Glutamatergic neuron (in vitro differentiated cells): Measurements from ENCODE around the gene ZNF619. TPM values are rescaled to one million over a fixed set of nuclear protein-coding genes. Genes with fewer than 3 reads are reported as not detected.
"Not testable (repeated sequence)": the region's sequence is repeated elsewhere in the genome, so short reads cannot be mapped to it uniquely, and the experiment has no call there.

ENCODE experiments used
- DNase-seq: peaks from one replicate; pipeline ENCODE4 v3.0.0; 2022
- H3K27ac Mint-ChIP-seq: one replicate; pipeline ENCODE4 v1.8.0; 2020; ENCODE audit warnings: mild to moderate bottlenecking, mixed read lengths, inconsistent platforms; ENCODE audit not compliant: unreplicated experiment
- H3K27me3 Mint-ChIP-seq: one replicate; pipeline ENCODE4 v1.8.0; 2020; ENCODE audit warnings: mild to moderate bottlenecking, moderate library complexity, mixed read lengths, inconsistent platforms; ENCODE audit not compliant: unreplicated experiment
- H3K36me3 Mint-ChIP-seq: one replicate; pipeline ENCODE4 v1.8.0; 2020; ENCODE audit warnings: mild to moderate bottlenecking, mixed read lengths, inconsistent platforms; ENCODE audit not compliant: unreplicated experiment
- H3K4me1 Mint-ChIP-seq: one replicate; pipeline ENCODE4 v1.8.0; 2020; ENCODE audit warnings: mild to moderate bottlenecking, low read depth, mixed read lengths, inconsistent platforms; ENCODE audit not compliant: unreplicated experiment
- H3K4me3 Mint-ChIP-seq: one replicate; pipeline ENCODE4 v1.8.0; 2020; ENCODE audit warnings: mild to moderate bottlenecking, mixed read lengths, inconsistent platforms; ENCODE audit not compliant: unreplicated experiment
- H3K9me3 Mint-ChIP-seq: one replicate; pipeline ENCODE4 v1.8.0; 2020; ENCODE audit warnings: mild to moderate bottlenecking, moderate library complexity, mixed read lengths, inconsistent platforms; ENCODE audit not compliant: unreplicated experiment
- total RNA-seq: library from RNA; stranded (reverse); fragmentation: NEBNext Ultra II Directional; extraction: Animal tissue kit (Norgen Biotek cat#: 25700); gene quantifications from one replicate; pipeline ENCODE4 v1.2.1, GENCODE V29; 2021; ENCODE audit not compliant: unreplicated experiment
- TF ChIP-seq, protein P1 (sequence below): fragments of 200-600 bp; sonication (generic); IDR thresholded peaks from one replicate; pipeline ENCODE4 v1.5.0; 2021; ENCODE audit not compliant: partially characterized antibody, unreplicated experiment

ZNF619 gene
- total RNA-seq, 1 donor from 2014 or later = 7.2 TPM

DNA sequence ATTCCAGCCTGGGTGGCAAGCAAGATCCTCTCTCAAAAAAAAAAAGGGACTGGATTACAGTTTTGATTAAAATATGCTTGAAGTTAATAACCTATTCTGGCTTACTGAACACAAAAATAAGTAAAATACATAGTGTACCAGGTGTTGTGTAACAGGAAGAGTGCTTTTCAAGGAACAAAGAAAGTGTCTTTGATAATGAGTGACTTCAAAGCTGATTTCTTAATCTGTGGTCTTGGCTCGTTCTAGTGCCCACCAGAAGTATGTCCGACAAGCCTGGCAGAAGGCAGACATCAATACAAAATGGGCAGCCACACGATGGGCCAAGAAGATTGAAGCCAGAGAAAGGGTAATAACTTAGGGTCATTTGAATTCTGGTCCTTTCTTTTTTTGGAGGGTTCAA is 15.8 kb upstream of the ZNF619 start:
- H3K27me3 Mint-ChIP-seq = peaks cover 4% of the 10 kb centered on the region
- H3K27ac Mint-ChIP-seq = no peak overlapping the region
- peaks cover 12% of the 10 kb centered on the region for H3K4me1 Mint-ChIP-seq
- H3K9me3 Mint-ChIP-seq = no peaks in the 10 kb centered on the region
- DNase-seq = no peak
- H3K36me3 Mint-ChIP-seq = peaks cover 5% of the 10 kb centered on the region
- TF ChIP-seq, protein P1, sequence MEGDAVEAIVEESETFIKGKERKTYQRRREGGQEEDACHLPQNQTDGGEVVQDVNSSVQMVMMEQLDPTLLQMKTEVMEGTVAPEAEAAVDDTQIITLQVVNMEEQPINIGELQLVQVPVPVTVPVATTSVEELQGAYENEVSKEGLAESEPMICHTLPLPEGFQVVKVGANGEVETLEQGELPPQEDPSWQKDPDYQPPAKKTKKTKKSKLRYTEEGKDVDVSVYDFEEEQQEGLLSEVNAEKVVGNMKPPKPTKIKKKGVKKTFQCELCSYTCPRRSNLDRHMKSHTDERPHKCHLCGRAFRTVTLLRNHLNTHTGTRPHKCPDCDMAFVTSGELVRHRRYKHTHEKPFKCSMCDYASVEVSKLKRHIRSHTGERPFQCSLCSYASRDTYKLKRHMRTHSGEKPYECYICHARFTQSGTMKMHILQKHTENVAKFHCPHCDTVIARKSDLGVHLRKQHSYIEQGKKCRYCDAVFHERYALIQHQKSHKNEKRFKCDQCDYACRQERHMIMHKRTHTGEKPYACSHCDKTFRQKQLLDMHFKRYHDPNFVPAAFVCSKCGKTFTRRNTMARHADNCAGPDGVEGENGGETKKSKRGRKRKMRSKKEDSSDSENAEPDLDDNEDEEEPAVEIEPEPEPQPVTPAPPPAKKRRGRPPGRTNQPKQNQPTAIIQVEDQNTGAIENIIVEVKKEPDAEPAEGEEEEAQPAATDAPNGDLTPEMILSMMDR = no peak
- H3K4me3 Mint-ChIP-seq = no peak overlapping the region

DNA sequence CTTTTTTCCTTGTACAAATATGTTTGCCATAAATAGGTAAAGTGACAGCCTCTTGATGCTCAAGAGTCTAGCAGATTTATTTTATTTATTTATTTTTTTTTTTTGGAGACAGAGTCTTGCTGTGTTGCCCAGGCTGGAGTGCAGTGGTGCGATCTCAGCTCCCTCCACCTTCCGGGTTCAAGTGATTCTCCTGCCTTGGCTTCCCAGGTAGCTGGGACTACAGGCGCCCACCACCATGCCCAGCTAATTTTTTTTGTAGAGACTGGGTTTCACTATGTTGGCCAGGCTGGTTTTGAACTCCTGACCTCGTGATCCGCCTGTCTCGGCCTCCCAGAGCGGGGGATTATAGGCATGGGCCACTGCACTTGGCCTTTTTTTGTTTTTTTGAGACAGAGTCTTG is 14.1 kb upstream of the ZNF619 start:
- not testable (repeated sequence) for H3K9me3 Mint-ChIP-seq, DNase-seq, H3K27ac Mint-ChIP-seq, H3K27me3 Mint-ChIP-seq, H3K4me3 Mint-ChIP-seq, H3K36me3 Mint-ChIP-seq
- H3K4me1 Mint-ChIP-seq = peaks cover 12% of the 10 kb centered on the region

DNA sequence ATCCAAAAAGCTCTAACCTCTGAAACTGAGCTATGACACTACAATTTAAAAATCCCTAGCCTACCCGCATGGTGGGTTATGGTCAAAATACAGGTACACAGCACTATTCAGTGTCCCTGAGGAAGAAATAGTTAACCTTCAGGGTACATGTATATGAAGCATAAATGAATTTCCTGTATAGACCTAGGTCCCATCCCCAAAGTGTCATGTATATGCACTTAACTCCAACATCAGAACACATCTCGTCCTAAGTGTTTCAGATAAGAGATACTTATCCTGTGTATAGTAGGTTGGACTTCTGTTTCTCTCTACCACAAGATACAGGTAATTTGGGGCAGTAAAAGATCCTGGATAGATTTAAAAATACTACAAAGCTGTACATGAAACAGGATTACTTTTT is 13.3 kb upstream of the ZNF619 start:
- H3K27ac Mint-ChIP-seq = no peak overlapping the region
- no peaks in the 10 kb centered on the region for H3K36me3 Mint-ChIP-seq
- no peak overlapping the region for H3K4me3 Mint-ChIP-seq
- peaks cover 7% of the 10 kb centered on the region for H3K4me1 Mint-ChIP-seq
- no peak for DNase-seq
- TF ChIP-seq, protein P1 = no peak
- peaks cover 1% of the 10 kb centered on the region for H3K27me3 Mint-ChIP-seq
- H3K9me3 Mint-ChIP-seq = no peaks in the 10 kb centered on the region

DNA sequence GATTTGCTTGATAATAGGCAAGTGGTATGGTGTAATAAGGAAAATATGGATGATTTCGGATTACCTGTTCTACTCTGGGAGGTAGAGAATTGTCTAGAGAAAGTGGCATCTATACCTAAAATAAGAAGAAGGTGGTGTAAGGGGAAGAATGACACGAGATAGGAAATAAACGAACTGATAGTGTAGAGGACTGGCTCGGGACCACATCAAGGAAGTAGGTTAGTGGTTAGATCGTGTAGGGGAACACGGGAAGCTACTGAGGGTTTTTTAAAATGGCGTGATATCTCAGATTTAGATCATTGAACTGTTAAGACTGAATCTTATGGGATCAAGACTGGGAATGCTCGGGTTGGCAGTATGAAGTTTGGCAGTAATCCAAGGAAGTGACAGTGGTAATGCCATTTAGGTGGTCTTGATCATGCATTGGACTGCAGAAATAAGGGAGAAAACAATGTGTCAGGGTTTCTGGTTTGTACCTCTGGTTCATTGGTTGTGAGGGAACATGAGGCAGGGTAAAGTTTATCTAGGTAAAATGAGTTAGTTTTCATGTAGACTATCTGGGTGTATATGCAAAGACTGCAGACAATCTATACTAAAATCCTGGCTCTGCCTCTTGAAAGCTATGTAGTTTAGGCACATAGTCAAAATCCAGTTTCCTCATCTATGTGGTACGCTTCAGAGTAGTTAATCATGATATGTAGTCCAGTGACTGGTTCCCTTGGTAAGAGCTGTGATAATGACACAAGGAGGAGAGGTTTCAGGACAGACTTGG is 12.4 kb upstream of the ZNF619 start:
- Mint-ChIP-seq H3K9me3 (no peaks in the 10 kb centered on the region), H3K4me1 (peaks cover 4% of the 10 kb centered on the region), H3K36me3 (no peaks in the 10 kb centered on the region), H3K27ac (no peak overlapping the region), H3K4me3 (no peak overlapping the region), H3K27me3 (no peaks in the 10 kb centered on the region)
- no peak for DNase-seq
- TF ChIP-seq, protein P1 = no peak

DNA sequence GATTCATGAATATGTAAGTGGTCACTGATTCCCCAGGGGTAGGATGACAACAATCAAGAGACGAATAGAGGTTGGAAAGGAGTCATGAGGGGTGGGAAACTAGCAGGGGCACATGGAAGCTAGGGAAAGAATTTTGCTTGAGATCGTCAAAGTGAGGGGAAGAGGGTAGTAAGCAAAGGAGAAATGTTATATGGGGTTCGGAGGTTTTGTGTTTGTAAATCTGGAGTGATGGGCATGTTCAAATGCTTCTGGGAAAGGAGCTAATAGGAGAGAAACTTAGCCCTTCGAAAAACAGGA is 11.9 kb upstream of the ZNF619 start:
- no peaks in the 10 kb centered on the region for H3K27me3 Mint-ChIP-seq
- H3K4me3 Mint-ChIP-seq = no peak overlapping the region
- DNase-seq = no peak
- H3K4me1 Mint-ChIP-seq = peaks cover 4% of the 10 kb centered on the region
- no peaks in the 10 kb centered on the region for H3K9me3 Mint-ChIP-seq
- H3K36me3 Mint-ChIP-seq = no peaks in the 10 kb centered on the region
- H3K27ac Mint-ChIP-seq = peak overlapping the region; percentile 3
- TF ChIP-seq, protein P1 = no peak
